Heart left ventricle (tissue), 16 donors: ENCODE data around the gene KCNJ6. TPM values are rescaled to one million over a fixed set of nuclear protein-coding genes. Genes with fewer than 3 reads are reported as not detected.

Experiments
- ATAC-seq, 4 donors: fragments of 200-7000 bp; cut with Tn5 transposase; one replicate each; pipeline ENCODE4 v1.9.1; 2020 to 2022; ENCODE audit warnings: moderate library complexity in 4 of 4, mild to moderate bottlenecking in 3 of 4, moderate number of reproducible peaks in 1 of 4
- DNase-seq, 5 donors: peaks; one replicate each; pipeline ENCODE4 v3.0.0-alpha.2; 2020
- H3K27ac ChIP-seq, 12 donors: fragments of 200-600 bp; sonication (generic) in 4 of 12; one replicate each; pipeline versions ENCODE4 v1.5.0 to v1.8.0; 2016 to 2022; ENCODE audit warnings: mild to moderate bottlenecking in 2 of 12
- H3K27me3 ChIP-seq, 9 donors: fragments of 200-600 bp; sonication (generic) in 2 of 9; one replicate each; pipeline versions ENCODE4 v1.5.1 to v1.8.0; 2016 to 2022; ENCODE audit warnings: mild to moderate bottlenecking in 3 of 9
- H3K36me3 ChIP-seq, 9 donors: fragments of 200-600 bp; sonication (generic) in 2 of 9; one replicate each; pipeline versions ENCODE4 v1.5.0 to v1.8.0; 2018 to 2022; ENCODE audit warnings: mild to moderate bottlenecking in 2 of 9
- H3K4me1 ChIP-seq, 12 donors: fragments of 200-600 bp; sonication (generic) in 4 of 12; one replicate each; pipeline versions ENCODE4 v1.5.0 to v1.8.0; 2016 to 2022; ENCODE audit warnings: mild to moderate bottlenecking in 3 of 12
- H3K4me3 ChIP-seq, 12 donors: fragments of 200-600 bp; sonication (generic) in 4 of 12; one replicate each; pipeline versions ENCODE4 v1.5.0 to v1.8.0; 2017 to 2022; ENCODE audit warnings: mild to moderate bottlenecking in 9 of 12, moderate library complexity in 4 of 12
- H3K9me3 ChIP-seq, 12 donors: fragments of 200-600 bp; sonication (generic) in 4 of 12; one replicate each; pipeline versions ENCODE4 v1.5.0 to v1.8.0; 2016 to 2022; ENCODE audit warnings: mild to moderate bottlenecking in 1 of 12
- CTCF ChIP-seq, 12 donors: fragments of 200-600 bp; sonication (generic) in 4 of 12; IDR thresholded peaks; one replicate each; pipeline versions ENCODE4 v1.5.0 to v1.8.0; 2018 to 2022; ENCODE audit warnings: antibody characterized with exemption in 12 of 12, mild to moderate bottlenecking in 5 of 12
- POLR2A ChIP-seq, 2 donors: fragments of 450-650 bp; IDR thresholded peaks; one replicate each; pipeline ENCODE4 v1.6.1; 2017; ENCODE audit warnings: antibody characterized with exemption in 2 of 2, mild to moderate bottlenecking in 2 of 2, moderate library complexity in 2 of 2
- WGBS, 4 donors: extraction: QIAGEN DNeasy Blood & Tissue Kit in 2 of 4; methylation state at CpG; one replicate each; pipeline versions ENCODE4 v1.1.5 to v1.1.7; 2013 to 2018; 5-methylcytosine and 5-hydroxymethylcytosine counted together
- intact Hi-C, 10 donors: fragments of 100-400 bp; cut with DNase I; formaldehyde crosslinking; loops; one replicate each; pipeline versions ENCODE4 v1.11.1 to v1.14.2; 2022
- polyA plus RNA-seq, 2 donors: library from polyadenylated mRNA; stranded (reverse); fragments of 200-250 nt; gene quantifications; one replicate each; pipeline ENCODE4 v1.2.3, GENCODE V29; 2013
- total RNA-seq, 9 donors: library from RNA; depleted of rRNA in 2 of 9; stranded (reverse); fragments of >200 nt in 2 of 9; fragmentation: NEBNext Ultra II Directional in 3 of 9; extraction: Animal tissue kit (Norgen Biotek cat#: 25700) in 3 of 9; gene quantifications; one replicate each; pipeline versions ENCODE4 v1.1.0 to v1.2.4, GENCODE V29; 2016 to 2023
- donor health status: ischemic (EF 13 %, LVEDD 7.1; RV severe dilation, severe dysfunction).
- donor health status: healthy with polysubstance abuse.
- donor health status: DM: no; HTN: yes; CAD: no.
- donor health status: DM: no; HTN: no; CAD: no.
- donor health status: ischemic (EF 25% LVEDD 6.9; RV normal size, moderate dysfunction).
- donor health status: ischemic (EF 25% LVEDD 5.7; RV mildly dilated, moderate dysfunction).
- donor health status: healthy.
- donor health status: DM: yes; HTN: yes; CAD: no.
- donor health status: ischemic (EF 35%, LVEDD 5.7; RV mildly dilated, moderate dysfunction).
- donor health status: nonischemic (EF 11% LVEDD 7.7; RV severe dilation, severe dysfunction).
- donor health status: DM: yes; HTN: yes; CAD: no.
- donor health status: PGD.
- donor health status: ischemic (EF 29% LVEDD 5.4; RV normal size, mild dysfunction).
- donor health status: nonischemic (EF 23%, LVEDD 6.1; RV moderate dilation, normal function).

Gene KCNJ6
- total and polyA plus RNA-seq, 11 donors = not detected

GRCh38 chr21:37627561-37627960 is 288.7 kb downstream of the KCNJ6 start:
- intact Hi-C loops = no loop called here
- H3K4me3 ChIP-seq = no peak overlapping the region
- H3K27me3 ChIP-seq = no peaks in the 10 kb centered on the region
- no peaks in the 10 kb centered on the region for H3K36me3 ChIP-seq
- no peaks in the 10 kb centered on the region for H3K9me3 ChIP-seq
- WGBS, 4 donors = 89 to 95% (median 94%) methylated on average over 2 of the region's 2 CpGs
- peaks cover 0 to 21% (median 10%) of the 10 kb centered on the region in 12 donors for H3K4me1 ChIP-seq
- TF ChIP-seq CTCF (IDR thresholded peaks at IDR 0.05) (no peak), POLR2A (IDR thresholded peaks at IDR 0.05) (no peak)
- H3K27ac ChIP-seq = no peak overlapping the region
- ATAC-seq (no peak), DNase-seq (no peak)

DNA sequence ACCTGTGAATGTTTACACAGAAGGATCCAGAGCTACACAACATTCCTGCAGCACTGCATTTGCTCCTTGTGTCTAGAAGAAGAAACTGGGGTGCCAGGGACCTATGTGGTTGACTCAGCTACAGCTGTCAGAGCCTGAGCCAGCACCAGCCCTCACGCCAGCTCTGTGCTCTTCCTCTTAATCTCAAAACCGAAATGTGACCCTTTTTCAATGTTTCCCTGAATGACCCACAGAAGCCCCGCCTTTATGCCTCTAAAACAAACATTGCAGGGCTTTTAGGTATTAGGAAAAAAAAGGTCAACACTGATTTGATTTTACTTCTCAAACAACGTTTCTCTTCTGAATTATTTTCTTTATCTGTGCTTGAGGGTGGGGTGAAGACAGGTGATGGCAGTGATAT is 289.2 kb downstream of the KCNJ6 start:
- no peaks in the 10 kb centered on the region for H3K9me3 ChIP-seq
- 52 to 68% (median 54%) methylated on average over 4 of the region's 4 CpGs for WGBS, 4 donors
- peaks cover 0 to 23% (median 11%) of the 10 kb centered on the region in 12 donors for H3K4me1 ChIP-seq

GRCh38 chr21:37626320-37626719 is 289.9 kb downstream of the KCNJ6 start:
- intact Hi-C loops = no loop called here
- DNase-seq (no peak), ATAC-seq (no peak)
- Histone ChIP-seq H3K4me3 (no peak overlapping the region), H3K9me3 (no peaks in the 10 kb centered on the region), H3K27me3 (no peaks in the 10 kb centered on the region), H3K27ac (no peak overlapping the region), H3K4me1 (peaks cover 0 to 20% (median 11%) of the 10 kb centered on the region in 12 donors), H3K36me3 (no peaks in the 10 kb centered on the region)
- 78 to 88% (median 81%) methylated on average over 6 of the region's 6 CpGs for whole genome bisulfite sequencing, 4 donors
- TF ChIP-seq CTCF (IDR thresholded peaks at IDR 0.05) (no peak), POLR2A (IDR thresholded peaks at IDR 0.05) (no peak)

More for the DNA sequence above, 289.2 kb downstream of the KCNJ6 start:
- intact Hi-C loops = no loop called here
- H3K36me3 ChIP-seq = no peaks in the 10 kb centered on the region
- no peaks in the 10 kb centered on the region for H3K27me3 ChIP-seq
- H3K27ac ChIP-seq = no peak overlapping the region
- ATAC-seq = no peak
- H3K4me3 ChIP-seq = no peak overlapping the region
- no peak for TF ChIP-seq CTCF (IDR thresholded peaks at IDR 0.05)
- no peak for TF ChIP-seq POLR2A (IDR thresholded peaks at IDR 0.05)
- no peak for DNase-seq

DNA sequence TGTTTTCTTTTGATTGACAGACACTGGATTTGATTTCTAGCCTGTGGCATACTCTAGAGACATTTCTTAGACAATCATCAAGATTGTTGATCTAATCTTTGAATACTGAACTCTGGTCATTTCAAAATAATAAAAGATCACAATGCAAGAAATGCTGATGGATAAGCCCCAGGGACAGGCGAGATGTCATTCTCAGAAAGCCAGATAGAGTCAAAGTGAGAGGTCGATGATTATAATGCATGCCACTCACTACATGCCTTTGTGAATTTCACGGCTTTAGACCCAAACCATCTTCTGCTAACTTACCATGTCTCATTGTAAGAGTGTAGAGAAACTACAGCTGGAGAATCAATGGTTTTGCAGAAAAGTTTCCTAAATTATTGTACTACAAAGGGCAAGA is 292.6 kb downstream of the KCNJ6 start:
- TF ChIP-seq POLR2A (IDR thresholded peaks at IDR 0.05) (no peak), CTCF (IDR thresholded peaks at IDR 0.05) (no peak)
- Histone ChIP-seq H3K36me3 (no peaks in the 10 kb centered on the region), H3K27me3 (no peaks in the 10 kb centered on the region), H3K9me3 (no peaks in the 10 kb centered on the region), H3K27ac (no peak overlapping the region), H3K4me3 (no peak overlapping the region), H3K4me1 (peaks cover 0 to 26% (median 14%) of the 10 kb centered on the region in 12 donors)
- 74 to 76% (median 76%) methylated on average over 3 of the region's 3 CpGs for WGBS, 4 donors
- ATAC-seq (no peak), DNase-seq (no peak)
- intact Hi-C loops = no loop called here
